ENCODE measurements around the gene GLMP.

The GLMP gene

DNA sequence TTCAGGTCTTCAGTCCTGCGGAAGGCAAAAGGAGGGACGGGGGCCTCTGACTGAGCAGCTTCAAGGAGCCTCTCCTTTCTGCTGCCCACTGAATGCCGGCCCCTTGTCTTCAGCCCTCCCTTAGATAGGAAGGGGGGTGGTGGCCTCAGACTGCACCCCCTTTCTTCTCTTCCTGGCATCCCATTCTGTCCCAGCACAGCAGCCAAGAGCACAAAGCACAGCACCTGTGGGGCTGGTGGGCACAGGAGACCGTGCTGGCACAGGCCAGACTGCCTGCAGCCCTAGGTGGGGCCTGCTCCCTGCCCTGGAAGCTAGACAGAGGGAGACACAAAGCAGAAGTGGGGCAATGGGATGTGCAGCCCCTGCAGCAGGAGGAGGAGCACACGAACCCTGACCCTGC is 45.9 kb downstream of the GLMP start:
- no peak for DNase-seq (ENCODE audit: low read depth in 2 of 2)

DNA sequence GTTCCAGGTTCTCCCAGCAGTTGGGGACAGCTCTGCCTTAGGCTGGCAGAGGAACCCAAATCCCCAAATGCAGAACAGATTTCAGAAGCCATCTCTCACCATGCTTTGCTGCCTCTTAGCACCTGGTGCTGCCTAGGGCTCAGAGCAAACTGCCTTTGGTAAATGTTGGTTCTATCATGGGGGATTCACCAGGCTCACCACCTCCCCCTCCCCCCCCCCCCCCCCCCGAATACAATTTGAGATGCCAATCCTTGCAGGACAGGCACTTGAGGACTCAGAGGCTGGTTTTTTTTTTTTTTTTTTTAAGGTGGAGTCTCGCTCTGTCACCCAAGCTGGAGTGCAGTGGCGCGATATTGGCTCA is 47.2 kb downstream of the GLMP start:
- no peak for DNase-seq (ENCODE audit: low read depth in 2 of 2)

DNA sequence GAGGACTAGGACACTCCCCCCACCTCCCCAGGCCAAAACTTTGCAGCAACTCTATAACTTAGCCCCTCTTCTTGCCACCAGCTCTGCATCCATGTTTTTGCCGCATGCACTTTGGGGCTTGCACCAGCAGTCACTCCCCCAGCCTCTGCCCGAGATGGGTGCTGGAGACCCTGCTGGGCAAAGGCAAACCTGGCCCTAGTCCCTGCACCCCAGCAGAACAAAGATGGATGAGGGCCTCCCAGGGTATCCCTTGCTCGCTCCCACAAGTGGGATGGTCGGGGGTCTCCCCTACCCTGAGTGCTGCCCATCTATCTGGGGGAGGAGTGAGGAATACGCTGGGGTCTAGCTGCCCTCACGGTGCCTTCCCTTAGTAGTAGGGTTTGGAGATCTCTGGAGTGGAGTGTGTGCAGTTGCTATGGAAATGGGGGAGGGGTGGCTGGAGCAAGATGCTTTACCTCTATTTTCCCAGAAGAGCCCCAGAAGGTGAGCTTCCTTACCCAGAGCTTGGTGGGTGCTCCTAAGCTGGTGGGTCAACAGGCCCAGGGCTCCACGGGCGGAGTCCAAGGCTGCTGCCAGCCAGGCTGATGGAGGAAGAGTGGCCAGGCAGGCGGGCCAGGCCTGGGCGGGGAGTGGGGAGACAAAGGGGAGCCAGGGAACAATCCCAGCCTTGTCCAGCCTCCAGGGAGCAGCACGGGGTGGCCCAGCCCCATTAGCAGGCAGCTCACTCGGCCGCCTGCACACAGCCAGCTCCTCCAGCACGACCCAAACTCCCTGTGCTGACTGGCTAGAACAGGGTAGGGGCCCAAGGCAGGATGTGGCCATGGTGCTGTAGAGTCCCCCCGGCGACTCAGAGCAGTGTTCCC is 47.8 kb downstream of the GLMP start, which contains the start of gene PAQR6:
TSS of gene PAQR6 (minus strand) at position 597 of the 863 bp plus-strand sequence. CDS start 1,325 bp downstream, outside the sequence.
- no peak for DNase-seq (ENCODE audit: low read depth in 2 of 2)

DNA sequence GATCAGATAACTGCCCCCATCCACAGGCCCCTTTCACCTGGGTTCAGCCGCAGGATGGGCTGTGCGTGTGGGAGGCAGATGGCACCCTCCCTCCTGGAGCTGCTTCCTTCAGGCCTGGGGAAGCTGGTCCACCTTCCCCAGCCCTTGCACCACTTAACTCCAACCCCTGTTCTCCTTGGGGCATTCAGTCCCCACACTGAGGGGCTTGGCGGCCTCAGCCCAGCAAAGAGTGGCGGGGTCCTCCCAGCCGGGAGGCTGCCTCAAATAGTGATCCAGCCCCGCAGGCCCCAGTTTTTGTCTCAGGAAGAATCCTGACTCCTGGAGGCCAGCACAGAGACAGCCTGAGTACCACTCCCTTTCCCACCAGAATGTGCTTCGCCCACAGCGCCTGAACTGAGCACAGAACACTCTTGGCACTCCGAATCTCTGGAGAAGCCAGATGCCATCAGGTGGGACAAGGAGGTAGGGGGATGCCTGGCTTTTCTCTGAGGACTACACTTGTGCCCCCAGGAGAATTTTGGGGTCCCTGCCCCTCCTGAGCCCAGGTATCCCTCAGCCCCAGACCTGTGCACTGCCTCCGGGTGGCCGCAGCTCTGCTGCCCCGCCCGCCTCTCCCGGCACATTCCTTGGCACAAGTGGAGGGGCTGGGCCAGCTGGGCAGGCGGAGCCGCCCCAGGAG is 48.6 kb downstream of the GLMP start:
- DNase-seq (ENCODE audit: low read depth in 2 of 2) = no peak

DNA sequence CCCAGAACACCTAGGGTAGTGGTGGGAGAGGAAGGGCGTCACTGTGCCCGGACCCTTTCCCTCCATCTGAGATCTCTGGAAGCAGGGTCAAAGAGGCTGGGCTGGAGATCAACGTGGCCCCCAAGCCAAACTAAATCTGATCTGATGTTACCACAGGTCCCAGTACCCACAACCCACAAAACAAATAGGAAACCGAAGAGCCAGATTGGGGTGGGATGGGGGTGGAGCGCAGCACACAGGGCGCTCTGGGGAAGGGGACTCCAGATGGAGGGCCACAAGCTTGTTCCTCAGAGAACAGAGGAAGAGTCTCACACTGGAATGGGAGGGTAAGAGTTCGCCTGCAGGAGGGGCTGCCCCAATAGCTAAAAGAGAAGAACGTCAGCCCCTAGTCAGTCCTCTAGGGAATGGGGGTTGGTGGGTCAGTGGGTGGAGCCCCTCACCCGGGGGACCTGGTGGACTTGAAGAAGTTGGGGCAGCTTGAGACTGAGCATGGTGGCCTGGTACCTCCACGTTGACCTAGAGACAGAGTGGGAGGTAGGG is 49.2 kb downstream of the GLMP start:
- DNase-seq (ENCODE audit: low read depth in 2 of 2) = no peak

DNA sequence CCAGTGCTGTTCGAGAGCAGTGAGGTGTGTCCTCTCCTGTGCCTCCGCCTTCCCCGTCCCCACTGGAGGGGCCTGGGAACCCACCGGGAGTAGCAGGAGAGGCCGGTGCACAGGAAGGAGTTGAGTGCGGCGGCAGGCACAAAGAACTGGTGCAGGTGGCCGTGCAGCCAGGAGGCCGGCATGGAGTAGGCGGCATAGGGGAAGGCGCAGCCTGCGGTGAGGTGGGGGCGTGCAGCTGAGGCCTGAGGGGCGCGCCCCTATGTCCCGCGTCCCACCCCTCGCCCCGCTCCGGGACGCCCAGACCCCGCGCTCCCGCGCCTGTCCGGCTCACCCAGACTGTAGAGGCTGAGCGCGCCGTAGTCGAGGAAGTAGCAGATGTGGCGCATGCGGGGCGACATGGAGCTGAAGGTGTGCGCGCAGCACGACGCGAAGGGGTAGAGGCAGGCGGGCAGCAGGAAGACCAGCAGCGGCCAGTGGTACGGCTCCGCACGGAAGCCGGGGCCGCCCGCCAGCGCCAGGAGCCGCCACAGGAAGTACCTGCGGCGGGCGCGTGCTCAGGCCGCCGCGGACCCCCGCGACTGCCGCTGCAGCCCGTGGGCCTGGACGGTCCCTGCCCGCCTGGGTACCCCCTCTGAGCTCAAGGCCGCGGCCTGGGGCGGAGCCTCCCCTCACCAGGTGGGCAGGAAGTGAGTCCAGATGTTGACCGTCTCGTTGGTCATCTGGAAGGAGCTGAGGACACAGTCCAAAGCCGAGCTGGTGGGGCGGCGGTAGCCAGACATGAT is 49.8 kb downstream of the GLMP start:
- no peak for DNase-seq (ENCODE audit: low read depth in 2 of 2)

DNA sequence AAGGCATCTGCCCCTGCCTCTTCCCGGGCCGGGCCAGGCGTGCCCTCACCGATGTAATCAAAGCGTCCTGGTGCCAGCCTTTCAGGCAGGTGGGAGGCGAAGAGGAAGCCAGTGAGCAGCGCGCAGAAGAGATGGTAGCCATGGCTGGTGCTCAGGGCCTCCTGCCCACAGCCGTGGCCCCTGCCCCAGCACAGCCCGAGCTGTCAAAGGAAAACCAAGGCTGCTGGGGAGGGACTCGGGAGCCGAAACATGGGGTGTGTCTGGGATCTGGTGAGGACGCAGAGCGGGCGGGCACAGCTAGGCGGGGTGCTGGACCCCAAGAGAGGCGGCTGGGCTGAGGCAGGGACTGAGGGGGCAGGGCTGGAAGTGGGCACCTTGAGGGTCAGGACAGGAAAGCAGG is 50.8 kb downstream of the GLMP start:
- no peak for DNase-seq (ENCODE audit: low read depth in 2 of 2)

GRCh38 chr1:156244126-156244525 is 51.4 kb downstream of the GLMP start:
- no peak for DNase-seq (ENCODE audit: low read depth in 2 of 2)

DNA sequence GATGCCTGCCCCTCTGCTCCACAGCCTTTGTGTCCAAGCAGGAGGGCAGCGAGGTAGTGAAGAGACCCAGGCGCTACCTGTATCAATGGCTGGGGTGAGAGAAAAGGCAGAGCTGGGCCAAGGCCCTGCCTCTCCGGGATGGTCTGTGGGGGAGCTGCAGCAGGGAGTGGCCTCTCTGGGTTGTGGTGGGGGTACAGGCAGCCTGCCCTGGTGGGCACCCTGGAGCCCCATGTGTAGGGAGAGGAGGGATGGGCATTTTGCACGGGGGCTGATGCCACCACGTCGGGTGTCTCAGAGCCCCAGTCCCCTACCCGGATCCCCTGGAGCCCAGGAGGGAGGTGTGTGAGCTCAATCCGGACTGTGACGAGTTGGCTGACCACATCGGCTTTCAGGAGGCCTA is 52.7 kb downstream of the GLMP start:
- no peak for DNase-seq (ENCODE audit: low read depth in 2 of 2)
